Stomach (tissue), 4 donors: ENCODE measurements around the gene COL4A1.

ENCODE experiments used
- EP300 ChIP-seq: sonication (generic); formaldehyde crosslinking; IDR thresholded peaks from one replicate; pipeline ENCODE4 v1.6.1; 2017; ENCODE audit warnings: antibody characterized with exemption
- POLR2A ChIP-seq, 4 donors: fragments of 450-650 bp; IDR thresholded peaks; one replicate each; pipeline ENCODE4 v1.6.1; 2016; ENCODE audit warnings: antibody characterized with exemption in 4 of 4, control low read depth in 2 of 4, mild to moderate bottlenecking in 1 of 4, moderate library complexity in 1 of 4
- POLR2AphosphoS5 ChIP-seq, 3 donors: sonication (generic); formaldehyde crosslinking; IDR thresholded peaks; one replicate each; pipeline ENCODE4 v1.6.1; 2016; ENCODE audit warnings: antibody characterized with exemption in 3 of 3

DNA sequence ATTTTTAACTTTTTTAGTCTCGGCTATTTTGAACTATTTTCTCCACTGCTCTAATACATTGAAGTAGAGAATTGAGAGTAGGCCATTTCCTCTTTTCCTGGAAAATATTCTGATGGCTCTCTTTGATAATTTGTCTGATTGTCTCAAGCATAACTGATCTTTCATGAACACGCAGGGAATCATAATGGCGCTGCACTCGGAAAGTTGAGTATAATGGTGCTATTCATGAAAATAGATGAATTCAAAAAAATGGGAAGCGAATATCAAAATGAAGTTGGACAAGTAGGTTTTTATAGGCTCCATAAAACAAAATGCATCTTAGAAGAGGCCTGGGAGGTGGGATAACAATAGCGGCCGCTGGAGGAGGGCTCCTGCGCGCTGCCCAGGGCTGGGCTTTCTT, 29.2 kb upstream of the COL4A1 start:
- no peak for TF ChIP-seq POLR2A (IDR thresholded peaks at IDR 0.05)
- no peak for TF ChIP-seq EP300
- TF ChIP-seq POLR2AphosphoS5 (IDR thresholded peaks at IDR 0.05) = no peak
